WTC11 (cell line): ENCODE measurements around the gene FBXO42. TPM values are rescaled to one million over a fixed set of nuclear protein-coding genes. Genes with fewer than 3 reads are reported as not detected.

ENCODE experiments used
- ATF1 ChIP-seq: sonication (generic); formaldehyde crosslinking; IDR thresholded peaks from 2 replicates; pipeline ENCODE4 v1.8.1; 2023; ENCODE audit warnings: mild to moderate bottlenecking, moderate library complexity, missing genetic modification reagents
- ATF3 ChIP-seq: sonication (generic); formaldehyde crosslinking; conservative IDR thresholded peaks from 2 replicates; pipeline ENCODE4 v1.8.1; 2022; ENCODE audit warnings: mild to moderate bottlenecking, missing genetic modification reagents
- CBFB ChIP-seq: sonication (generic); formaldehyde crosslinking; IDR thresholded peaks from 2 replicates; pipeline ENCODE4 v1.8.1; 2022; ENCODE audit warnings: mild to moderate bottlenecking, low read depth, missing genetic modification reagents
- E2F4 ChIP-seq: sonication (generic); formaldehyde crosslinking; IDR thresholded peaks from 2 replicates; pipeline ENCODE4 v1.8.1; 2022; ENCODE audit warnings: low read depth, mild to moderate bottlenecking, moderate library complexity, missing genetic modification reagents, borderline replicate concordance
- ELF4 ChIP-seq: sonication (generic); formaldehyde crosslinking; IDR thresholded peaks from 2 replicates; pipeline ENCODE4 v1.8.1; 2022; ENCODE audit warnings: low read depth, mild to moderate bottlenecking, moderate library complexity, missing genetic modification reagents
- ERG ChIP-seq: fragments of 250-450 bp; sonication (Bioruptor Pico); IDR thresholded peaks from 2 replicates; pipeline ENCODE4 v1.8.0; 2021; ENCODE audit warnings: mild to moderate bottlenecking
- ESRRA ChIP-seq: sonication (generic); formaldehyde crosslinking; IDR thresholded peaks from 2 replicates; pipeline ENCODE4 v1.8.1; 2022; ENCODE audit warnings: mild to moderate bottlenecking, missing genetic modification reagents, borderline replicate concordance
- FOXJ3 ChIP-seq: sonication (generic); formaldehyde crosslinking; IDR thresholded peaks from 2 replicates; pipeline ENCODE4 v1.9.0; 2021; ENCODE audit warnings: missing genetic modification reagents, mild to moderate bottlenecking, borderline replicate concordance
- FOXP1 ChIP-seq: sonication (generic); formaldehyde crosslinking; IDR thresholded peaks from 2 replicates; pipeline ENCODE4 v1.8.0; 2022; ENCODE audit warnings: missing genetic modification reagents, mild to moderate bottlenecking, moderate library complexity, borderline replicate concordance
- GABPB1 ChIP-seq: sonication (generic); formaldehyde crosslinking; IDR thresholded peaks from 2 replicates; pipeline ENCODE4 v1.8.1; 2023; ENCODE audit warnings: mild to moderate bottlenecking, missing genetic modification reagents
- KAT7 ChIP-seq: sonication (generic); formaldehyde crosslinking; IDR thresholded peaks from 2 replicates; pipeline ENCODE4 v1.8.1; 2023; ENCODE audit warnings: missing genetic modification reagents, mild to moderate bottlenecking, borderline replicate concordance
- MAX ChIP-seq: sonication (generic); formaldehyde crosslinking; IDR thresholded peaks from 2 replicates; pipeline ENCODE4 v1.8.0; 2022; ENCODE audit warnings: mild to moderate bottlenecking, missing genetic modification reagents
- MYBL2 ChIP-seq: sonication (generic); formaldehyde crosslinking; IDR thresholded peaks from 2 replicates; pipeline ENCODE4 v1.8.1; 2023; ENCODE audit warnings: mild to moderate bottlenecking, moderate library complexity, missing genetic modification reagents
- NFE2L1 ChIP-seq: sonication (generic); formaldehyde crosslinking; IDR thresholded peaks from 2 replicates; pipeline ENCODE4 v1.8.1; 2023; ENCODE audit warnings: missing genetic modification reagents
- NFYB ChIP-seq: sonication (generic); formaldehyde crosslinking; conservative IDR thresholded peaks from 2 replicates; pipeline ENCODE4 v1.8.0; 2022; ENCODE audit warnings: low read depth, missing genetic modification reagents
- NR1H2 ChIP-seq: sonication (generic); formaldehyde crosslinking; IDR thresholded peaks from 2 replicates; pipeline ENCODE4 v1.9.0; 2021; ENCODE audit warnings: mild to moderate bottlenecking, moderate library complexity, missing genetic modification reagents
- OVOL2 ChIP-seq: fragments of 250-450 bp; sonication (Bioruptor Pico); IDR thresholded peaks from 2 replicates; pipeline ENCODE4 v1.9.0; 2021; ENCODE audit warnings: mild to moderate bottlenecking, borderline replicate concordance
- PRRX2 ChIP-seq: fragments of 250-450 bp; sonication (Bioruptor Pico); IDR thresholded peaks from 2 replicates; pipeline ENCODE4 v1.8.0; 2021; ENCODE audit warnings: mild to moderate bottlenecking
- SOX15 ChIP-seq: fragments of 250-450 bp; sonication (Bioruptor Pico); IDR thresholded peaks from 2 replicates; pipeline ENCODE4 v1.9.0; 2021; ENCODE audit warnings: mild to moderate bottlenecking
- SP1 ChIP-seq: sonication (generic); formaldehyde crosslinking; conservative IDR thresholded peaks from 2 replicates; pipeline ENCODE4 v1.8.1; 2022; ENCODE audit warnings: missing genetic modification reagents
- TP53 ChIP-seq: sonication (generic); formaldehyde crosslinking; IDR thresholded peaks from 2 replicates; pipeline ENCODE4 v1.8.1; 2023; ENCODE audit warnings: mild to moderate bottlenecking, missing genetic modification reagents
- USF1 ChIP-seq: sonication (generic); formaldehyde crosslinking; IDR thresholded peaks from 2 replicates; pipeline ENCODE4 v1.8.0; 2022; ENCODE audit warnings: mild to moderate bottlenecking, missing genetic modification reagents
- USF2 ChIP-seq: sonication (generic); formaldehyde crosslinking; IDR thresholded peaks from 2 replicates; pipeline ENCODE4 v1.8.1; 2023; ENCODE audit warnings: mild to moderate bottlenecking, missing genetic modification reagents, moderate library complexity
- ZMAT4 ChIP-seq: fragments of 250-450 bp; sonication (Bioruptor Pico); IDR thresholded peaks from 2 replicates; pipeline ENCODE4 v1.9.0; 2021; ENCODE audit warnings: mild to moderate bottlenecking
- ZNF219 ChIP-seq: sonication (generic); formaldehyde crosslinking; IDR thresholded peaks from 2 replicates; pipeline ENCODE4 v1.8.0; 2023; ENCODE audit warnings: missing genetic modification reagents, mild to moderate bottlenecking, borderline replicate concordance
- ZNF232 ChIP-seq: sonication (generic); formaldehyde crosslinking; IDR thresholded peaks from 2 replicates; pipeline ENCODE4 v1.8.0; 2022; ENCODE audit warnings: mild to moderate bottlenecking, missing genetic modification reagents
- ZNF263 ChIP-seq: sonication (generic); formaldehyde crosslinking; IDR thresholded peaks from 2 replicates; pipeline ENCODE4 v1.8.1; 2022; ENCODE audit warnings: low read depth, mild to moderate bottlenecking, moderate library complexity, missing genetic modification reagents
- ZNF281 ChIP-seq: sonication (generic); formaldehyde crosslinking; IDR thresholded peaks from 2 replicates; pipeline ENCODE4 v1.8.0; 2023; ENCODE audit warnings: mild to moderate bottlenecking, missing genetic modification reagents
- ZNF396 ChIP-seq: fragments of 250-450 bp; sonication (Bioruptor Pico); IDR thresholded peaks from 2 replicates; pipeline ENCODE4 v1.8.0; 2021; ENCODE audit warnings: mild to moderate bottlenecking, moderate library complexity, borderline replicate concordance
- ZNF416 ChIP-seq: fragments of 250-450 bp; sonication (Bioruptor Pico); IDR thresholded peaks from 2 replicates; pipeline ENCODE4 v1.9.0; 2021; ENCODE audit warnings: mild to moderate bottlenecking, inconsistent platforms
- ZNF423 ChIP-seq: fragments of 250-450 bp; sonication (Bioruptor Pico); IDR thresholded peaks from 2 replicates; pipeline ENCODE4 v2.1.2; 2022; ENCODE audit warnings: mild to moderate bottlenecking, moderate library complexity
- total RNA-seq: library from RNA; stranded (reverse); gene quantifications from 3 replicates; pipeline ENCODE4 v1.2.3, GENCODE V29; 2021

FBXO42 gene
- total RNA-seq, 1 experiment from 2014 or later = 17.5 TPM

- TF ChIP-seq ZNF281 (CRISPR knock-in tag) (no peak), PRRX2 (no peak), ATF1 (CRISPR knock-in tag) (peak; percentile 87), GABPB1 (CRISPR knock-in tag) (peak; percentile 51; the same call in 1 of the 2 replicates), ZMAT4 (CRISPR knock-in tag) (no peak), USF2 (CRISPR knock-in tag) (no peak), KAT7 (CRISPR knock-in tag) (peak; percentile 68; the same call in 1 of the 2 replicates), SOX15 (CRISPR knock-in tag) (no peak), ZNF396 (CRISPR knock-in tag) (no peak), ELF4 (CRISPR knock-in tag) (no peak), NFYB (CRISPR knock-in tag) (no peak), TP53 (CRISPR knock-in tag) (no peak), ATF3 (CRISPR knock-in tag) (no peak), MAX (no peak), CBFB (CRISPR knock-in tag) (no peak), NR1H2 (CRISPR knock-in tag) (no peak), FOXJ3 (CRISPR knock-in tag) (no peak), ZNF423 (no peak), ZNF263 (no peak), NFE2L1 (CRISPR knock-in tag) (peak; percentile 17; the same call in 1 of the 2 replicates), FOXP1 (CRISPR knock-in tag) (no peak; the same call in 1 of the 2 replicates), SP1 (peak; percentile 82; the same call in 1 of the 2 replicates), ERG (no peak), MYBL2 (CRISPR knock-in tag) (peak; percentile 45; the same call in 1 of the 2 replicates), ZNF416 (CRISPR knock-in tag) (no peak), E2F4 (no peak), OVOL2 (no peak), ZNF219 (CRISPR knock-in tag) (no peak), USF1 (CRISPR knock-in tag) (peak; percentile 30; the same call in 1 of the 2 replicates), ZNF232 (CRISPR knock-in tag) (no peak), ESRRA (CRISPR knock-in tag) (0 out of 2 replicates have a peak, but pooled peaks have one; percentile 74)
These were observed at the start of gene FBXO42 (continued) for GRCh38 chr1:16351994-16352841.
